H9 (cell line): ENCODE measurements around the gene LY6G5B. TPM values are rescaled to one million over a fixed set of nuclear protein-coding genes. Genes with fewer than 3 reads are reported as not detected.

Experiments used
- DNase-seq: peaks from one replicate; pipeline ENCODE4 v3.0.0-alpha.2; 2017
- H2AFZ ChIP-seq: one replicate; pipeline ENCODE4 v1.6.1; 2013; ENCODE audit warnings: mild to moderate bottlenecking, low read length, control low read depth, moderate library complexity
- H2AK5ac ChIP-seq: 2 replicates; pipeline ENCODE4 v1.6.1; 2013; ENCODE audit warnings: low read length, control low read depth, mixed read lengths; ENCODE audit not compliant: insufficient read length
- H2BK120ac ChIP-seq: one replicate; pipeline ENCODE4 v1.6.1; 2013; ENCODE audit warnings: low read depth, mild to moderate bottlenecking, low read length, control low read depth, inconsistent platforms; ENCODE audit not compliant: poor library complexity, severe bottlenecking
- H2BK12ac ChIP-seq: 2 replicates; pipeline ENCODE4 v1.6.1; 2013; ENCODE audit warnings: low read length, control low read depth, mixed read lengths, low read depth; ENCODE audit not compliant: insufficient read length
- H2BK15ac ChIP-seq: 2 replicates; pipeline ENCODE4 v1.6.1; 2013; ENCODE audit warnings: low read depth, low read length, control low read depth
- H2BK20ac ChIP-seq: one replicate; pipeline ENCODE4 v1.6.1; 2013; ENCODE audit warnings: low read depth, mild to moderate bottlenecking, low read length, control low read depth, inconsistent platforms; ENCODE audit not compliant: poor library complexity, severe bottlenecking
- H2BK5ac ChIP-seq: 2 replicates; pipeline ENCODE4 v1.6.1; 2013; ENCODE audit warnings: low read length, control low read depth, mixed read lengths; ENCODE audit not compliant: insufficient read length
- H3K14ac ChIP-seq: 2 replicates; pipeline ENCODE4 v1.6.1; 2013; ENCODE audit warnings: low read length, control low read depth; ENCODE audit not compliant: insufficient read depth
- H3K18ac ChIP-seq: 2 replicates; pipeline ENCODE4 v1.6.1; 2013; ENCODE audit warnings: low read depth, mild to moderate bottlenecking, mixed read lengths, low read length, control low read depth; ENCODE audit not compliant: insufficient read length
- H3K23ac ChIP-seq: 2 replicates; pipeline ENCODE4 v1.6.1; 2013; ENCODE audit warnings: low read length, control low read depth, mixed read lengths, low read depth; ENCODE audit not compliant: insufficient read length
- H3K23me2 ChIP-seq: 2 replicates; pipeline ENCODE4 v1.6.1; 2013; ENCODE audit warnings: low read depth, mild to moderate bottlenecking, mixed read lengths, low read length, control low read depth; ENCODE audit not compliant: insufficient read length, poor library complexity, severe bottlenecking
- H3K27ac ChIP-seq: 2 replicates; pipeline ENCODE4 v1.5.1; 2013; ENCODE audit warnings: low read length, control low read depth, mixed read lengths, low read depth; ENCODE audit not compliant: insufficient read length
- H3K27me3 ChIP-seq: 2 replicates; pipeline ENCODE4 v1.6.1; 2013; ENCODE audit warnings: low read length, control low read depth, inconsistent platforms; ENCODE audit not compliant: insufficient read depth
- H3K4ac ChIP-seq: 2 replicates; pipeline ENCODE4 v1.6.1; 2013; ENCODE audit warnings: low read depth, mild to moderate bottlenecking, control low read depth, inconsistent platforms, low read length, moderate library complexity
- H3K4me1 ChIP-seq: 2 replicates; pipeline ENCODE4 v1.6.1; 2013; ENCODE audit warnings: low read length, control low read depth, inconsistent platforms; ENCODE audit not compliant: insufficient read depth
- H3K4me2 ChIP-seq: 2 replicates; pipeline ENCODE4 v1.6.1; 2013; ENCODE audit warnings: low read length, control low read depth, mixed read lengths; ENCODE audit not compliant: insufficient read length, insufficient read depth
- H3K56ac ChIP-seq: 2 replicates; pipeline ENCODE4 v1.6.1; 2013; ENCODE audit warnings: low read depth, mild to moderate bottlenecking, mixed read lengths, low read length, control low read depth; ENCODE audit not compliant: insufficient read length
- H3K79me1 ChIP-seq: 2 replicates; pipeline ENCODE4 v1.6.1; 2013; ENCODE audit warnings: low read depth, mild to moderate bottlenecking, moderate library complexity, low read length, control low read depth, inconsistent platforms; ENCODE audit not compliant: insufficient read depth, poor library complexity, severe bottlenecking
- H3K79me2 ChIP-seq: 2 replicates; pipeline ENCODE4 v1.6.1; 2013; ENCODE audit warnings: low read length, control low read depth, inconsistent platforms; ENCODE audit not compliant: insufficient read depth
- H3K9ac ChIP-seq: 2 replicates; pipeline ENCODE4 v1.6.1; 2013; ENCODE audit warnings: low read length, control low read depth, mixed read lengths; ENCODE audit not compliant: insufficient read length; ENCODE audit errors: extremely low read depth
- H3K9me3 ChIP-seq: one replicate; pipeline ENCODE4 v1.6.1; 2013; ENCODE audit warnings: low read depth, low read length, inconsistent platforms; ENCODE audit not compliant: control insufficient read depth
- H3T11ph ChIP-seq: one replicate; pipeline ENCODE4 v1.6.1; 2013; ENCODE audit warnings: mild to moderate bottlenecking, low read length, control low read depth, inconsistent platforms
- H4K20me1 ChIP-seq: one replicate; pipeline ENCODE4 v1.6.1; 2013; ENCODE audit not compliant: control insufficient read depth, insufficient read length, insufficient read depth
- H4K5ac ChIP-seq: 2 replicates; pipeline ENCODE4 v1.6.1; 2013; ENCODE audit warnings: low read depth, mild to moderate bottlenecking, mixed read lengths, low read length, control low read depth; ENCODE audit not compliant: insufficient read length
- H4K8ac ChIP-seq: replicated peaks from 2 replicates; pipeline ENCODE4 v1.6.1; 2013; ENCODE audit warnings: low read length, control low read depth, mixed read lengths, low read depth; ENCODE audit not compliant: insufficient read length
- H4K91ac ChIP-seq: 2 replicates; pipeline ENCODE4 v1.6.1; 2013; ENCODE audit warnings: low read depth, mild to moderate bottlenecking, moderate library complexity, mixed read lengths, low read length, control low read depth; ENCODE audit not compliant: insufficient read length
- H3K27ac Mint-ChIP-seq, 3 experiments: 2 replicates in 2 of 3; 3 replicates in 1 of 3; pipeline ENCODE4 v1.8.0; 2020 to 2021; ENCODE audit warnings: mixed read lengths in 3 of 3, mild to moderate bottlenecking in 1 of 3, moderate library complexity in 1 of 3
- H3K27me3 Mint-ChIP-seq: 2 replicates; pipeline ENCODE4 v1.8.0; 2021; ENCODE audit warnings: low read depth, mild to moderate bottlenecking, moderate library complexity, mixed read lengths
- H3K36me3 Mint-ChIP-seq, 3 experiments: 2 replicates in 2 of 3; 3 replicates in 1 of 3; pipeline ENCODE4 v1.8.0; 2020 to 2021; ENCODE audit warnings: low read depth in 3 of 3, mixed read lengths in 3 of 3; ENCODE audit not compliant: insufficient read depth in 1 of 3
- H3K4me1 Mint-ChIP-seq, 2 experiments: 2 replicates each; pipeline ENCODE4 v1.8.0; 2020; ENCODE audit warnings: mixed read lengths in 2 of 2
- H3K4me3 Mint-ChIP-seq, 2 experiments: 2 replicates in 1 of 2; 3 replicates in 1 of 2; pipeline ENCODE4 v1.8.0; 2020 to 2021; ENCODE audit warnings: mild to moderate bottlenecking in 2 of 2, mixed read lengths in 2 of 2, moderate library complexity in 1 of 2
- H3K9me3 Mint-ChIP-seq, 2 experiments: 2 replicates in 1 of 2; 3 replicates in 1 of 2; pipeline ENCODE4 v1.8.0; 2020; ENCODE audit warnings: mild to moderate bottlenecking in 2 of 2, mixed read lengths in 2 of 2, moderate library complexity in 1 of 2
- WGBS: extraction: QIAGEN DNeasy Blood & Tissue Kit; methylation state at CpG from one replicate; pipeline ENCODE4 v1.1.7; 2013; ENCODE audit warnings: missing lambda C conversion rate, low lambda C conversion rate, mixed read lengths; ENCODE audit not compliant: insufficient read length; ENCODE audit errors: extremely low coverage; 5-methylcytosine and 5-hydroxymethylcytosine counted together
- microRNA-seq: library from miRNA; unstranded; fragments of <30 nt; microRNA quantifications from one replicate; pipeline ENCODE4, GENCODE V29; 2020; ENCODE audit warnings: borderline microRNAs expressed
- total RNA-seq: library from RNA; stranded (reverse); gene quantifications from 2 replicates; pipeline ENCODE4 v1.2.1, GENCODE V29; 2021
- TF ChIP-seq, protein P1 (sequence below): fragments of 200-600 bp; sonication (generic); conservative IDR thresholded peaks from 3 replicates; pipeline ENCODE4 v1.8.0; 2021; ENCODE audit warnings: antibody characterized with exemption, mild to moderate bottlenecking

LY6G5B gene
- total RNA-seq, 1 experiment from 2014 or later, result 21.6 TPM

DNA sequence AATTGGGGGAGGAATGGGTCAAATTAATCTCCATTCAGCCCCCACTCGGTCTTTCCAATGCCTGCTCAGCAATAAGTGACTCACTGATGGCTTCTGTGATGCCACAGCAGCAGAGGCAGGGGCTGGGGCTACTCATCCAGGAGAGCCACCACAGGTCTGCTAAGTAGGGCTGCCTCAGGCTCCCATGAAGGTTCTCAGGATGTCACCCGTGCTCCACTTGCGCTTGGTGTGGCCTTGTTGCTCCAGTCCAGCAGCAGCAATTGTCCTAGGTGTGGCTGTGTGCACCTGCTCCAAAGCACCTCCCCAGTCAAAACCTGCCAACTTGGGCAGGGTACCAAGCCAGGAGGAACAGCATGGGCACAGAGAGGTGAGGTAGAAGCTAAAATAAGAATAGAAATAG lies 52.4 kb downstream of the LY6G5B start:
- Histone ChIP-seq H4K5ac (no peak overlapping the region), H3K23me2 (no peaks in the 10 kb centered on the region), H2BK15ac (no peak overlapping the region), H3K79me2 (no peaks in the 10 kb centered on the region), H4K20me1 (no peaks in the 10 kb centered on the region), H2BK5ac (no peak overlapping the region), H3K4ac (no peak overlapping the region), H3K27ac (no peak overlapping the region), H3K79me1 (no peaks in the 10 kb centered on the region), H2BK20ac (no peak overlapping the region), H2AFZ (no peak overlapping the region), H3K27me3 (no peaks in the 10 kb centered on the region), H3K4me1 (peaks cover 6% of the 10 kb centered on the region; the same call in 1 of the 2 replicates), H2AK5ac (no peak overlapping the region), H3K9ac (no peak overlapping the region), H2BK12ac (no peak overlapping the region), H3K4me2 (no peak overlapping the region), H4K91ac (no peak overlapping the region), H3K23ac (no peak overlapping the region), H3K18ac (no peak overlapping the region), H4K8ac (no peak overlapping the region), H3K14ac (no peak overlapping the region), H3K56ac (no peak overlapping the region), H3T11ph (no peak overlapping the region), H2BK120ac (no peak overlapping the region), H3K9me3 (no peaks in the 10 kb centered on the region)
- WGBS, result no CpG with 5 or more reads among the region's 3 CpGs
- Mint-ChIP-seq H3K4me3 (no peak overlapping the region), H3K27ac (no peak overlapping the region), H3K36me3 (peaks cover 5 to 17% (median 17%) of the 10 kb centered on the region in 3 experiments; a peak in 6 of 7 replicates), H3K27me3 (no peaks in the 10 kb centered on the region), H3K9me3 (no peaks in the 10 kb centered on the region), H3K4me1 (peaks cover 18 to 22% of the 10 kb centered on the region in 2 experiments)
- DNase-seq, result no peak
- TF ChIP-seq, protein P1, sequence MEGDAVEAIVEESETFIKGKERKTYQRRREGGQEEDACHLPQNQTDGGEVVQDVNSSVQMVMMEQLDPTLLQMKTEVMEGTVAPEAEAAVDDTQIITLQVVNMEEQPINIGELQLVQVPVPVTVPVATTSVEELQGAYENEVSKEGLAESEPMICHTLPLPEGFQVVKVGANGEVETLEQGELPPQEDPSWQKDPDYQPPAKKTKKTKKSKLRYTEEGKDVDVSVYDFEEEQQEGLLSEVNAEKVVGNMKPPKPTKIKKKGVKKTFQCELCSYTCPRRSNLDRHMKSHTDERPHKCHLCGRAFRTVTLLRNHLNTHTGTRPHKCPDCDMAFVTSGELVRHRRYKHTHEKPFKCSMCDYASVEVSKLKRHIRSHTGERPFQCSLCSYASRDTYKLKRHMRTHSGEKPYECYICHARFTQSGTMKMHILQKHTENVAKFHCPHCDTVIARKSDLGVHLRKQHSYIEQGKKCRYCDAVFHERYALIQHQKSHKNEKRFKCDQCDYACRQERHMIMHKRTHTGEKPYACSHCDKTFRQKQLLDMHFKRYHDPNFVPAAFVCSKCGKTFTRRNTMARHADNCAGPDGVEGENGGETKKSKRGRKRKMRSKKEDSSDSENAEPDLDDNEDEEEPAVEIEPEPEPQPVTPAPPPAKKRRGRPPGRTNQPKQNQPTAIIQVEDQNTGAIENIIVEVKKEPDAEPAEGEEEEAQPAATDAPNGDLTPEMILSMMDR, result no peak

Small RNAs within 50 kb of the gene (microRNA-seq; reads per million reads assigned to microRNA genes)
- not detected for gene MIR4646
- gene MIR6832, result 0.58 reads per million

Other genes starting within 250 kb of the LY6G5B start
- 6.2 and 6.8 TPM in 2 replicates for gene MICB, start 171.8 kb upstream of the LY6G5B start, total RNA-seq
- not detected in 2 replicates for gene MCCD1, start 141.0 kb upstream of the LY6G5B start, total RNA-seq
- gene DDX39B, start 128.0 kb upstream of the LY6G5B start, total RNA-seq, result 800 and 813 TPM in 2 replicates
- gene ATP6V1G2, start 123.4 kb upstream of the LY6G5B start, total RNA-seq, result 3.6 and 3.8 TPM in 2 replicates
- gene NFKBIL1, start 122.4 kb upstream of the LY6G5B start, total RNA-seq, result 11.8 and 15.1 TPM in 2 replicates
- gene LTA, start 97.7 kb upstream of the LY6G5B start, total RNA-seq, result not detected in 2 replicates
- gene TNF, start 94.4 kb upstream of the LY6G5B start, total RNA-seq, result not detected in 2 replicates
- not detected in 2 replicates for gene LTB, start 87.6 kb upstream of the LY6G5B start, total RNA-seq
- gene LST1, start 83.7 kb upstream of the LY6G5B start, total RNA-seq, result not detected in 2 replicates
- gene NCR3, start 77.0 kb upstream of the LY6G5B start, total RNA-seq, result 0.55 and 0.64 TPM in 2 replicates
- gene AIF1, start 54.7 kb upstream of the LY6G5B start, total RNA-seq, result 3.2 and 4.2 TPM in 2 replicates
- gene PRRC2A, start 49.3 kb upstream of the LY6G5B start, total RNA-seq, result 381 and 383 TPM in 2 replicates
- gene BAG6, start 17.3 kb upstream of the LY6G5B start, total RNA-seq, result 415 and 417 TPM in 2 replicates
- 3.6 and 3.9 TPM in 2 replicates for gene APOM, start 14.1 kb upstream of the LY6G5B start, total RNA-seq
- gene C6orf47, start 9.2 kb upstream of the LY6G5B start, total RNA-seq, result 18.4 and 19.0 TPM in 2 replicates
- gene GPANK1, start 5.0 kb upstream of the LY6G5B start, total RNA-seq, result 23.9 and 26.8 TPM in 2 replicates
- 178 and 187 TPM in 2 replicates for gene CSNK2B, start 3.9 kb upstream of the LY6G5B start, total RNA-seq
- gene LY6G5C, start 11.1 kb downstream of the LY6G5B start, total RNA-seq, result 1.8 and 2.2 TPM in 2 replicates
- 32.9 and 34.4 TPM in 2 replicates for gene ABHD16A, start 33.3 kb downstream of the LY6G5B start, total RNA-seq
- gene LY6G6F, start 36.9 kb downstream of the LY6G5B start, total RNA-seq, result not detected in 2 replicates
- not detected in 2 replicates for gene LY6G6D, start 45.4 kb downstream of the LY6G5B start, total RNA-seq
- 0.24 TPM in 1 of 2 replicates, not detected in the other for gene LY6G6C, start 51.8 kb downstream of the LY6G5B start, total RNA-seq
- gene MPIG6B, start 53.4 kb downstream of the LY6G5B start, total RNA-seq, result not detected in 2 replicates
- 70.5 and 73.2 TPM in 2 replicates for gene DDAH2, start 59.3 kb downstream of the LY6G5B start, total RNA-seq
- 265 and 266 TPM in 2 replicates for gene CLIC1, start 66.6 kb downstream of the LY6G5B start, total RNA-seq
- gene MSH5, start 70.0 kb downstream of the LY6G5B start, total RNA-seq, result 21.5 and 22.4 TPM in 2 replicates
- gene SAPCD1, start 92.7 kb downstream of the LY6G5B start, total RNA-seq, result 3.2 and 4.3 TPM in 2 replicates
- 2.5 TPM in 2 replicates for gene VWA7, start 107.4 kb downstream of the LY6G5B start, total RNA-seq
- gene VARS1, start 125.8 kb downstream of the LY6G5B start, total RNA-seq, result 148 and 154 TPM in 2 replicates
- gene LSM2, start 137.0 kb downstream of the LY6G5B start, total RNA-seq, result 114 and 123 TPM in 2 replicates
- gene HSPA1L, start 145.3 kb downstream of the LY6G5B start, total RNA-seq, result 1.6 and 2.5 TPM in 2 replicates
- gene HSPA1A, start 145.6 kb downstream of the LY6G5B start, total RNA-seq, result 51.2 and 51.7 TPM in 2 replicates
- 85.1 and 90.5 TPM in 2 replicates for gene HSPA1B, start 157.8 kb downstream of the LY6G5B start, total RNA-seq
- 35.1 and 36.2 TPM in 2 replicates for gene NEU1, start 192.8 kb downstream of the LY6G5B start, total RNA-seq
- gene SLC44A4, start 209.0 kb downstream of the LY6G5B start, total RNA-seq, result 3.3 and 3.8 TPM in 2 replicates
- gene EHMT2, start 227.7 kb downstream of the LY6G5B start, total RNA-seq, result 121 and 124 TPM in 2 replicates
- gene ZBTB12, start 232.1 kb downstream of the LY6G5B start, total RNA-seq, result 31.0 and 32.7 TPM in 2 replicates